NCI-H2227 treated with DMSO at 0.1 percent for 48 hours (cell line): ENCODE measurements around the gene CHAF1B.

ENCODE experiments used
- DNase-seq: peaks from one replicate; lab custom pipeline; 2025; lab: John Stamatoyannopoulos, UW

The CHAF1B gene

GRCh38 chr21:36463991-36464390 lies 78.8 kb downstream of the CHAF1B start:
- no peak for DNase-seq

GRCh38 chr21:36464590-36464989 lies 79.4 kb downstream of the CHAF1B start:
- DNase-seq: no peak

- no peak for DNase-seq
Measured at GRCh38 chr21:36465478-36465877, 80.3 kb downstream of the CHAF1B start.

GRCh38 chr21:36466061-36466511 lies 80.9 kb downstream of the CHAF1B start:
- DNase-seq: no peak
